KMS-11 (cell line): Measurements from ENCODE around the gene ANKRD33B.

Experiments used
- H2AFZ ChIP-seq: fragments of 200-600 bp; sonication (generic); 2 replicates; pipeline ENCODE4 v1.6.1; 2016; ENCODE audit warnings: antibody characterized with exemption, mixed run types, low read depth
- H3K27ac ChIP-seq: fragments of 200-600 bp; sonication (generic); 2 replicates; pipeline ENCODE4 v1.6.1; 2016; ENCODE audit warnings: mild to moderate bottlenecking, mixed run types
- H3K27me3 ChIP-seq: fragments of 200-600 bp; sonication (generic); 2 replicates; pipeline ENCODE4 v1.6.1; 2017; ENCODE audit warnings: mild to moderate bottlenecking, low read depth, mixed run types, moderate library complexity; ENCODE audit not compliant: insufficient read depth
- H3K36me3 ChIP-seq: fragments of 200-600 bp; sonication (generic); 2 replicates; pipeline ENCODE4 v1.6.1; 2017; ENCODE audit warnings: mild to moderate bottlenecking, mixed run types; ENCODE audit not compliant: insufficient read depth
- H3K4me1 ChIP-seq: fragments of 200-600 bp; sonication (generic); 2 replicates; pipeline ENCODE4 v1.6.1; 2016; ENCODE audit warnings: mild to moderate bottlenecking, low read depth, mixed run types; ENCODE audit not compliant: poor library complexity, severe bottlenecking
- H3K4me2 ChIP-seq: fragments of 200-600 bp; sonication (generic); 2 replicates; pipeline ENCODE4 v1.7.0; 2016; ENCODE audit warnings: mild to moderate bottlenecking, mixed run types
- H3K4me3 ChIP-seq: fragments of 200-600 bp; sonication (generic); IDR thresholded peaks from 2 replicates; pipeline ENCODE4 v1.6.1; 2017; ENCODE audit warnings: low read depth, low read length, mixed read lengths; ENCODE audit not compliant: insufficient read depth
- H3K79me2 ChIP-seq: fragments of 200-600 bp; sonication (generic); 2 replicates; pipeline ENCODE4 v1.6.1; 2016; ENCODE audit warnings: low read depth, mixed run types; ENCODE audit not compliant: insufficient read depth
- H3K9ac ChIP-seq: fragments of 200-600 bp; sonication (generic); 2 replicates; pipeline ENCODE4 v1.6.1; 2016; ENCODE audit warnings: mild to moderate bottlenecking, mixed run types
- H4K20me1 ChIP-seq: fragments of 200-600 bp; sonication (generic); 2 replicates; pipeline ENCODE4 v1.6.1; 2016; ENCODE audit warnings: mild to moderate bottlenecking, mixed run types; ENCODE audit not compliant: insufficient read depth
- CTCF ChIP-seq: fragments of 200-600 bp; sonication (generic); conservative IDR thresholded peaks from 2 replicates; pipeline ENCODE4 v1.6.1; 2017; ENCODE audit warnings: low read depth, mild to moderate bottlenecking, antibody characterized with exemption, low read length, moderate library complexity, mixed read lengths

ANKRD33B gene

GRCh38 chr5:10590226-10590999 is 26.5 kb downstream of the ANKRD33B start:
- no peak for TF ChIP-seq CTCF
- Histone ChIP-seq H4K20me1 (no peaks in the 10 kb centered on the region), H3K9ac (no peak overlapping the region), H3K27me3 (no peaks in the 10 kb centered on the region), H3K27ac (no peak overlapping the region), H3K4me3 (no peak overlapping the region), H3K4me2 (peak overlapping the region; percentile 27; the same call in 1 of the 2 replicates), H2AFZ (no peak overlapping the region), H3K4me1 (peaks cover 59% of the 10 kb centered on the region), H3K36me3 (no peaks in the 10 kb centered on the region), H3K79me2 (no peaks in the 10 kb centered on the region)

GRCh38 chr5:10591159-10591558 is 27.3 kb downstream of the ANKRD33B start:
- H2AFZ ChIP-seq: no peak overlapping the region
- H3K4me2 ChIP-seq: peak overlapping the region; percentile 27; the same call in 1 of the 2 replicates
- H3K4me1 ChIP-seq: peaks cover 59% of the 10 kb centered on the region
- H3K4me3 ChIP-seq: no peak overlapping the region
- H3K79me2 ChIP-seq: no peaks in the 10 kb centered on the region
- no peak for TF ChIP-seq CTCF
- H3K36me3 ChIP-seq: no peaks in the 10 kb centered on the region
- no peaks in the 10 kb centered on the region for H4K20me1 ChIP-seq
- H3K27me3 ChIP-seq: no peaks in the 10 kb centered on the region
- H3K27ac ChIP-seq: no peak overlapping the region
- no peak overlapping the region for H3K9ac ChIP-seq

- peak overlapping the region; percentile 92; the same call in 1 of the 2 replicates for H3K4me2 ChIP-seq
- no peak overlapping the region for H3K9ac ChIP-seq
- H3K27ac ChIP-seq: no peak overlapping the region
- H3K36me3 ChIP-seq: no peaks in the 10 kb centered on the region
- H4K20me1 ChIP-seq: no peaks in the 10 kb centered on the region
- no peak overlapping the region for H3K4me3 ChIP-seq
- H2AFZ ChIP-seq: no peak overlapping the region
- no peak for TF ChIP-seq CTCF
- H3K79me2 ChIP-seq: no peaks in the 10 kb centered on the region
- H3K27me3 ChIP-seq: no peaks in the 10 kb centered on the region
- H3K4me1 ChIP-seq: peaks cover 67% of the 10 kb centered on the region
These were observed 28.1 kb downstream of the ANKRD33B start for GRCh38 chr5:10591966-10592365.

GRCh38 chr5:10592601-10593000 is 28.7 kb downstream of the ANKRD33B start:
- TF ChIP-seq CTCF: no peak
- H4K20me1 ChIP-seq: no peaks in the 10 kb centered on the region
- no peak overlapping the region for H3K9ac ChIP-seq
- H3K4me2 ChIP-seq: peak overlapping the region; percentile 92
- no peaks in the 10 kb centered on the region for H3K27me3 ChIP-seq
- no peaks in the 10 kb centered on the region for H3K79me2 ChIP-seq
- no peaks in the 10 kb centered on the region for H3K36me3 ChIP-seq
- no peak overlapping the region for H3K4me3 ChIP-seq
- peaks cover 74% of the 10 kb centered on the region for H3K4me1 ChIP-seq
- peak overlapping the region; percentile 23; the same call in 1 of the 2 replicates for H3K27ac ChIP-seq
- no peak overlapping the region for H2AFZ ChIP-seq
